Upper lobe of right lung (tissue), 1 donor: Measurements from ENCODE around the gene ABCC8. TPM values are rescaled to one million over a fixed set of nuclear protein-coding genes. Genes with fewer than 3 reads are reported as not detected.

ENCODE experiments used
- ATAC-seq: fragments of 200-7000 bp; cut with Tn5 transposase; one replicate; pipeline ENCODE4 v1.9.1; 2020; ENCODE audit warnings: mild to moderate bottlenecking, moderate library complexity
- DNase-seq: peaks from one replicate; pipeline ENCODE4 v3.0.0-alpha.2; 2020
- H3K27ac ChIP-seq: fragments of 200-600 bp; one replicate; pipeline ENCODE4 v1.8.0; 2022
- H3K27me3 ChIP-seq: fragments of 200-600 bp; one replicate; pipeline ENCODE4 v1.8.0; 2022; ENCODE audit warnings: mild to moderate bottlenecking
- H3K36me3 ChIP-seq: fragments of 200-600 bp; one replicate; pipeline ENCODE4 v1.8.0; 2022
- H3K4me1 ChIP-seq: fragments of 200-600 bp; one replicate; pipeline ENCODE4 v1.8.0; 2022
- H3K4me3 ChIP-seq: fragments of 200-600 bp; one replicate; pipeline ENCODE4 v1.8.0; 2022; ENCODE audit warnings: mild to moderate bottlenecking
- H3K9me3 ChIP-seq: fragments of 200-600 bp; one replicate; pipeline ENCODE4 v1.8.0; 2022
- CTCF ChIP-seq: fragments of 200-600 bp; IDR thresholded peaks from one replicate; pipeline ENCODE4 v1.8.0; 2022; ENCODE audit warnings: antibody characterized with exemption
- intact Hi-C: fragments of 100-400 bp; cut with DNase I; formaldehyde crosslinking; loops from one replicate; pipeline ENCODE4 v1.11.0; 2022
- total RNA-seq: library from RNA; stranded (reverse); fragmentation: NEBNext Ultra II Directional; extraction: Animal tissue kit (Norgen Biotek cat#: 25700); gene quantifications from one replicate; pipeline ENCODE4 v1.2.1, GENCODE V29; 2021
- donor health status: DM: no; HTN: yes; CAD: no; lungs with severe emphysema.

The ABCC8 gene
- total RNA-seq, 1 donor from 2014 or later: 4.7 TPM

- Histone ChIP-seq H3K36me3 (no peaks in the 10 kb centered on the region), H3K4me1 (no peaks in the 10 kb centered on the region), H3K27ac (no peak overlapping the region), H3K4me3 (no peak overlapping the region), H3K27me3 (peaks cover 41% of the 10 kb centered on the region), H3K9me3 (no peaks in the 10 kb centered on the region)
- intact Hi-C loops: no loop called here
- DNase-seq: no peak
- ATAC-seq: no peak
- no peak for TF ChIP-seq CTCF
These were observed 4.2 kb downstream of the ABCC8 start for GRCh38 chr11:17472467-17472866.

- TF ChIP-seq CTCF: no peak
- Histone ChIP-seq H3K27ac (no peak overlapping the region), H3K27me3 (peaks cover 33% of the 10 kb centered on the region), H3K36me3 (no peaks in the 10 kb centered on the region), H3K9me3 (no peaks in the 10 kb centered on the region), H3K4me3 (no peak overlapping the region), H3K4me1 (no peaks in the 10 kb centered on the region)
- DNase-seq (no peak), ATAC-seq (no peak)
- intact Hi-C loops: no loop called here
These were observed 5.1 kb downstream of the ABCC8 start for GRCh38 chr11:17471501-17471900.

GRCh38 chr11:17469998-17470397 lies 6.6 kb downstream of the ABCC8 start:
- Histone ChIP-seq H3K4me3 (no peak overlapping the region), H3K36me3 (no peaks in the 10 kb centered on the region), H3K27me3 (peaks cover 18% of the 10 kb centered on the region), H3K4me1 (no peaks in the 10 kb centered on the region), H3K9me3 (no peaks in the 10 kb centered on the region), H3K27ac (no peak overlapping the region)
- no peak for TF ChIP-seq CTCF
- ATAC-seq (no peak), DNase-seq (no peak)
- intact Hi-C loops: no loop called here

GRCh38 chr11:17468122-17468521 lies 8.5 kb downstream of the ABCC8 start:
- Histone ChIP-seq H3K9me3 (no peaks in the 10 kb centered on the region), H3K27me3 (peaks cover 2% of the 10 kb centered on the region), H3K36me3 (no peaks in the 10 kb centered on the region), H3K27ac (no peak overlapping the region), H3K4me3 (no peak overlapping the region), H3K4me1 (no peaks in the 10 kb centered on the region)
- intact Hi-C loops: no loop called here
- no peak for ATAC-seq
- DNase-seq: no peak
- TF ChIP-seq CTCF: no peak

- no peaks in the 10 kb centered on the region for H3K4me1 ChIP-seq
- H3K4me3 ChIP-seq: no peak overlapping the region
- H3K27ac ChIP-seq: no peak overlapping the region
- no peaks in the 10 kb centered on the region for H3K27me3 ChIP-seq
- intact Hi-C loops: no loop called here
- H3K36me3 ChIP-seq: no peaks in the 10 kb centered on the region
- no peaks in the 10 kb centered on the region for H3K9me3 ChIP-seq
- DNase-seq (no peak), ATAC-seq (no peak)
- TF ChIP-seq CTCF: no peak
These were observed 13.0 kb downstream of the ABCC8 start for GRCh38 chr11:17463546-17464174.

GRCh38 chr11:17462940-17463339 lies 13.7 kb downstream of the ABCC8 start:
- TF ChIP-seq CTCF: no peak
- intact Hi-C loops: no loop called here
- no peaks in the 10 kb centered on the region for H3K9me3 ChIP-seq
- no peaks in the 10 kb centered on the region for H3K27me3 ChIP-seq
- no peak for ATAC-seq
- H3K27ac ChIP-seq: no peak overlapping the region
- DNase-seq: no peak
- no peak overlapping the region for H3K4me3 ChIP-seq
- H3K4me1 ChIP-seq: no peaks in the 10 kb centered on the region
- no peaks in the 10 kb centered on the region for H3K36me3 ChIP-seq
